IMR-90 (cell line): ENCODE measurements around the gene GABRD. TPM values are rescaled to one million over a fixed set of nuclear protein-coding genes. Genes with fewer than 3 reads are reported as not detected.
A peak's percentile ranks its signal among the peaks of the same experiment; 100 is the strongest.

Experiments
- ATAC-seq: fragments of 200-7000 bp; cut with Tn5 transposase; 2 replicates; pipeline ENCODE4 v1.9.1; 2020; ENCODE audit warnings: low read depth, mild to moderate bottlenecking, moderate library complexity
- BruUV-seq: library from RNA; stranded (reverse); fragments of 400-500 nt; replicated peaks from 2 replicates; lab custom pipeline; 2021; lab: Mats Ljungman, UMichigan
- CTCF ChIA-PET: fragments of 300-600 bp; formaldehyde crosslinking; extraction: SDS; loops from one replicate; lab custom pipeline; 2021; ENCODE audit warnings: antibody characterized with exemption; lab: Yijun Ruan, JAX
- POLR2A ChIA-PET: fragments of 300-600 bp; sonication (Branson Sonifier 250); formaldehyde crosslinking; loops from one replicate; lab custom pipeline; 2022; ENCODE audit warnings: antibody characterized with exemption; ENCODE audit not compliant: unreplicated experiment; lab: Charles Lee
- DNase-seq: peaks from one replicate; pipeline ENCODE4 v3.0.0; 2013
- H2AFZ ChIP-seq: replicated peaks from 2 replicates; pipeline ENCODE3; 2013; ENCODE audit warnings: low read length, mild to moderate bottlenecking; ENCODE audit not compliant: poor library complexity
- H2AK5ac ChIP-seq: 2 replicates; pipeline ENCODE4 v1.6.1; 2013; ENCODE audit warnings: low read depth, low read length, inconsistent platforms
- H2AK9ac ChIP-seq: replicated peaks from 2 replicates; pipeline ENCODE3; 2013; ENCODE audit warnings: mild to moderate bottlenecking, low read depth, low read length, moderate library complexity; ENCODE audit not compliant: poor library complexity
- H2BK120ac ChIP-seq: 2 replicates; pipeline ENCODE4 v1.6.1; 2013; ENCODE audit warnings: low read depth, low read length, inconsistent platforms
- H2BK15ac ChIP-seq: 3 replicates; pipeline ENCODE4 v1.6.1; 2013; ENCODE audit warnings: low read depth, low read length, inconsistent platforms
- H2BK20ac ChIP-seq: 2 replicates; pipeline ENCODE4 v1.6.1; 2013; ENCODE audit warnings: low read depth, mild to moderate bottlenecking, inconsistent platforms, low read length, moderate library complexity
- H2BK5ac ChIP-seq: 2 replicates; pipeline ENCODE4 v1.6.1; 2013; ENCODE audit warnings: mild to moderate bottlenecking, low read depth, low read length, inconsistent platforms; ENCODE audit not compliant: poor library complexity, severe bottlenecking
- H3K14ac ChIP-seq: replicated peaks from 2 replicates; pipeline ENCODE4 v1.6.1; 2013; ENCODE audit warnings: low read depth, low read length, inconsistent platforms
- H3K18ac ChIP-seq: 2 replicates; pipeline ENCODE4 v1.6.1; 2013; ENCODE audit warnings: low read depth, low read length, control low read depth
- H3K23ac ChIP-seq: 2 replicates; pipeline ENCODE4 v1.6.1; 2013; ENCODE audit warnings: low read depth, low read length, inconsistent platforms
- H3K27ac ChIP-seq: 2 replicates; pipeline ENCODE4 v1.5.1; 2013; ENCODE audit warnings: mild to moderate bottlenecking, control low read depth, low read length; ENCODE audit not compliant: insufficient read depth
- H3K27me3 ChIP-seq: 2 replicates; pipeline ENCODE4 v1.6.1; 2013; ENCODE audit warnings: low read length; ENCODE audit not compliant: control insufficient read depth, insufficient read depth
- H3K36me3 ChIP-seq: 2 replicates; pipeline ENCODE4 v1.6.1; 2013; ENCODE audit warnings: low read length, mixed read lengths; ENCODE audit not compliant: control insufficient read depth, insufficient read depth
- H3K4ac ChIP-seq: 2 replicates; pipeline ENCODE4 v1.6.1; 2013; ENCODE audit warnings: low read depth, low read length, inconsistent platforms
- H3K4me1 ChIP-seq: 2 replicates; pipeline ENCODE4 v1.6.1; 2013; ENCODE audit warnings: low read length, mixed read lengths; ENCODE audit not compliant: control insufficient read depth, insufficient read depth
- H3K4me2 ChIP-seq: 2 replicates; pipeline ENCODE4 v1.6.1; 2013; ENCODE audit warnings: low read depth, mild to moderate bottlenecking, control low read depth, low read length, moderate library complexity
- H3K4me3 ChIP-seq: 2 replicates; pipeline ENCODE4 v1.5.1; 2013; ENCODE audit warnings: low read depth, mild to moderate bottlenecking, control low read depth, low read length, moderate library complexity; ENCODE audit not compliant: insufficient read depth
- H3K56ac ChIP-seq: 2 replicates; pipeline ENCODE4 v1.6.1; 2013; ENCODE audit warnings: low read length, inconsistent platforms; ENCODE audit not compliant: insufficient read depth; ENCODE audit errors: extremely low read depth
- H3K79me1 ChIP-seq, 2 experiments: 2 replicates each; pipeline ENCODE4 v1.6.1; 2013; ENCODE audit warnings: low read length in 2 of 2, inconsistent platforms in 1 of 2, low read depth in 1 of 2
- H3K9ac ChIP-seq: 2 replicates; pipeline ENCODE4 v1.6.1; 2013; ENCODE audit warnings: low read depth, low read length, control low read depth
- H3K9me1 ChIP-seq: 2 replicates; pipeline ENCODE4 v1.6.1; 2013; ENCODE audit warnings: low read length, inconsistent platforms; ENCODE audit not compliant: insufficient read depth
- H3K9me3 ChIP-seq: 2 replicates; pipeline ENCODE4 v1.6.1; 2013; ENCODE audit warnings: low read length; ENCODE audit not compliant: control insufficient read depth, insufficient read depth
- H4K20me1 ChIP-seq: 2 replicates; pipeline ENCODE4 v1.6.1; 2013; ENCODE audit warnings: low read length, inconsistent platforms; ENCODE audit not compliant: insufficient read depth
- H4K5ac ChIP-seq: 2 replicates; pipeline ENCODE4 v1.6.1; 2013; ENCODE audit warnings: mild to moderate bottlenecking, low read depth, low read length, control low read depth
- H4K8ac ChIP-seq, 2 experiments: 2 replicates each; pipeline ENCODE4 v1.6.1; 2013; ENCODE audit warnings: low read depth in 2 of 2, low read length in 2 of 2, control low read depth in 1 of 2, inconsistent platforms in 1 of 2
- H4K91ac ChIP-seq: 2 replicates; pipeline ENCODE4 v1.6.1; 2013; ENCODE audit warnings: low read depth, low read length, inconsistent platforms; ENCODE audit not compliant: insufficient read depth
- BHLHE40 ChIP-seq: fragments of 150-350 bp; IDR thresholded peaks from 2 replicates; pipeline ENCODE4 v1.6.1; 2016; ENCODE audit warnings: mild to moderate bottlenecking, low read depth, low read length
- CHD1 ChIP-seq: IDR thresholded peaks from 2 replicates; pipeline ENCODE4 v1.6.1; 2012; ENCODE audit warnings: low read depth, low read length, improper control_type of control experiment
- FOS ChIP-seq: fragments of 150-350 bp; IDR thresholded peaks from 2 replicates; pipeline ENCODE4 v1.6.1; 2016; ENCODE audit warnings: low read depth, low read length
- MXI1 ChIP-seq: IDR thresholded peaks from 2 replicates; pipeline ENCODE4 v1.6.1; 2012; ENCODE audit warnings: low read depth, mild to moderate bottlenecking, low read length, moderate library complexity, borderline replicate concordance
- NFE2L2 ChIP-seq: fragments of 150-350 bp; IDR thresholded peaks from 2 replicates; pipeline ENCODE4 v1.6.1; 2016; ENCODE audit warnings: low read depth, mild to moderate bottlenecking, low read length
- RFX5 ChIP-seq: IDR thresholded peaks from 2 replicates; pipeline ENCODE4 v1.8.0; 2012; ENCODE audit warnings: low read depth, mild to moderate bottlenecking, low read length, moderate library complexity
- USF2 ChIP-seq: fragments of 150-350 bp; IDR thresholded peaks from 2 replicates; pipeline ENCODE4 v1.6.1; 2017; ENCODE audit warnings: mild to moderate bottlenecking, antibody characterized with exemption, low read length, low read depth
- WGBS, 2 experiments: methylation state at CpG; one replicate each; pipeline versions ENCODE4 v1.1.5 to v1.1.7; 2013; ENCODE audit warnings: missing lambda C conversion rate in 2 of 2; ENCODE audit not compliant: insufficient read length in 1 of 2; ENCODE audit errors: extremely low coverage in 2 of 2; 5-methylcytosine and 5-hydroxymethylcytosine counted together
- dilution Hi-C: fragments of 300-500 bp; cut with HindIII; formaldehyde crosslinking; loops from one replicate; pipeline ENCODE4 v1.14.3; 2018; ENCODE audit warnings: low sequenced_read_pairs; ENCODE audit not compliant: unreplicated experiment
- in situ Hi-C: fragments of 300-500 bp; cut with MboI; formaldehyde crosslinking; loops from 3 replicates; pipeline ENCODE4 v1.14.3; 2019; ENCODE audit warnings: low sequenced_read_pairs, inconsistent platforms, mixed read lengths
- intact Hi-C: fragments of 100-400 bp; cut with micrococcal nuclease; formaldehyde crosslinking; loops from 2 replicates; pipeline ENCODE4 v1.10.0; 2022
- polyA plus RNA-seq, 3 experiments: library from polyadenylated mRNA; depleted of rRNA; stranded (reverse); fragments of >200 nt; gene quantifications; 2 replicates each; pipeline ENCODE4 v1.2.3, GENCODE V29; 2012; ENCODE audit warnings: low replicate concordance in 1 of 3
- total RNA-seq: library from RNA; depleted of rRNA; stranded (reverse); fragments of >200 nt; gene quantifications from 2 replicates; pipeline ENCODE4 v1.2.3, GENCODE V29; 2012
- TF ChIP-seq, protein P1 (sequence below): fragments of 150-350 bp; IDR thresholded peaks from 2 replicates; pipeline ENCODE4 v1.6.1; 2016; ENCODE audit warnings: low read depth, mild to moderate bottlenecking, low read length, moderate library complexity, borderline replicate concordance

The GABRD gene
- total and polyA plus RNA-seq, 2 of the 4 experiments (the other 2 are of a cell fraction): not detected

DNA sequence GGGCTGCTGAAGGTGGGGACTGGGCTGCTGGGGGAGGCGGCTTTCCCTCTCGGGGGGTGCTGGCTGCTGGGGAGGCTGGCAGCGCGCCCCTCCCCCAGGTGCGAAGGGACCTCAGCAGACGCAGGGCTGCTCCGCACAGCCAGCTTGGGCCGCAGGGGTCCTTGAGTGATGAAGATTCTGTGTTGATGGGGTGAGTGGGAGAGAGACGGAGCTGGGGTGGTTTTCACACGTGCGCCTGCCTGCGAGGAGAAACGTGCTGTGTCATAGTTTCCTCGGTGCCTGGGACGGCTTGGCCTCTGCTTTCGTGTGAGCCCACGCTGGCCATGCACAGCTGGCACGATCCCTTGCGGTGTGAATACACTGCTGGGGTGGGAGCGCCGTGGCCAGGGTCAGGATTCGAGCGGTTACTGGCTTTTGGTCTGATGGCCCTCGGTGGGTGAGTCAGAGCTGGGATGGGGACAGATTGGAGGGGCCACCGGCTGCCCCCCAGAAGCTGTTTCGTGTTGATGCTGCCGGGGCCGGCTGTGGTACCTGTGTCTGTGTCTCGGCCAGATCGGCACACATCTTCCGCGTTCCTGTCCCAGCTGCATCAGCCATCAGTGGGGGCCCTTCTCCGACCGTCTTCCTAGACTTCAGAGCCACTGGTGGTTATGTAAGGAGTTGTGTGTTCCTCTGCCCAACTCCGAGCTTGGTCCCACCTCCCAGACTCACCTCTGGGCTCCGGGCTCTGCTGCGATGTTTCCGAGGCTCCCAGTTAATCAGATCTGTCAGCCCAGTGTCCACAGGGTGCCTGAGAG, 56.0 kb downstream of the GABRD start:
- in situ Hi-C loops (no loop called here), intact Hi-C loops (no loop called here), dilution Hi-C loops (no loop called here)
- H3K79me1 ChIP-seq: no peaks in the 10 kb centered on the region
- POLR2A ChIA-PET: no interaction called here
- H4K8ac ChIP-seq: no peak overlapping the region
- H3K27ac ChIP-seq: no peak overlapping the region
- H3K4me3 ChIP-seq: no peak overlapping the region
- H3K14ac ChIP-seq: no peak overlapping the region
- no peaks in the 10 kb centered on the region for H3K36me3 ChIP-seq
- no TSS peak for BruUV-seq
- H2AFZ ChIP-seq: no peak overlapping the region
- no peak overlapping the region for H4K91ac ChIP-seq
- H3K27me3 ChIP-seq: peaks cover 30% of the 10 kb centered on the region
- no peak overlapping the region for H2BK15ac ChIP-seq
- peak; percentile 74 for TF ChIP-seq BHLHE40
- TF ChIP-seq, protein P1, sequence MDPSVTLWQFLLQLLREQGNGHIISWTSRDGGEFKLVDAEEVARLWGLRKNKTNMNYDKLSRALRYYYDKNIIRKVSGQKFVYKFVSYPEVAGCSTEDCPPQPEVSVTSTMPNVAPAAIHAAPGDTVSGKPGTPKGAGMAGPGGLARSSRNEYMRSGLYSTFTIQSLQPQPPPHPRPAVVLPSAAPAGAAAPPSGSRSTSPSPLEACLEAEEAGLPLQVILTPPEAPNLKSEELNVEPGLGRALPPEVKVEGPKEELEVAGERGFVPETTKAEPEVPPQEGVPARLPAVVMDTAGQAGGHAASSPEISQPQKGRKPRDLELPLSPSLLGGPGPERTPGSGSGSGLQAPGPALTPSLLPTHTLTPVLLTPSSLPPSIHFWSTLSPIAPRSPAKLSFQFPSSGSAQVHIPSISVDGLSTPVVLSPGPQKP: no peak
- no peak for TF ChIP-seq MXI1
- TF ChIP-seq CHD1: no peak
- TF ChIP-seq USF2: no peak
- TF ChIP-seq NFE2L2: peak; percentile 47; the same call in 1 of the 2 replicates
- TF ChIP-seq RFX5: no peak
- no peak for TF ChIP-seq FOS
- no peak overlapping the region for H2AK9ac ChIP-seq
- CTCF ChIA-PET: no interaction called here
- H2AK5ac ChIP-seq: no peak overlapping the region
- no peak overlapping the region for H3K56ac ChIP-seq
- no peak overlapping the region for H2BK20ac ChIP-seq
- peak; percentile 21 for DNase-seq
- peaks cover 27% of the 10 kb centered on the region for H3K9me3 ChIP-seq
- H2BK120ac ChIP-seq: no peak overlapping the region
- H4K20me1 ChIP-seq: no peaks in the 10 kb centered on the region
- H3K9ac ChIP-seq: no peak overlapping the region
- H4K5ac ChIP-seq: no peak overlapping the region
- no peak for ATAC-seq
- no peak overlapping the region for H2BK5ac ChIP-seq
- H3K4me2 ChIP-seq: no peak overlapping the region
- H3K9me1 ChIP-seq: no peaks in the 10 kb centered on the region
- H3K23ac ChIP-seq: no peak overlapping the region
- no peak overlapping the region for H3K18ac ChIP-seq
- H3K4ac ChIP-seq: no peak overlapping the region
- WGBS, 2 experiments: 67% methylated on average over 2 of the region's 38 CpGs; no CpG with 5 or more reads in 1 of the 2 experiments
- H3K4me1 ChIP-seq: no peaks in the 10 kb centered on the region
